Activated B cell treated with CpG ODN at 0.5 μM for 24 hours (primary cell): ENCODE data around the gene AACS. TPM values are rescaled to one million over a fixed set of nuclear protein-coding genes. Genes with fewer than 3 reads are reported as not detected.

ENCODE experiments used
- ATAC-seq: fragments of 200-7000 bp; cut with Tn5 transposase; one replicate; pipeline ENCODE4 v1.10.0; 2021; ENCODE audit warnings: low read depth, mild to moderate bottlenecking, moderate library complexity
- CTCF ChIA-PET: fragments of 350-600 bp; sonication (Branson Sonifier 250); formaldehyde crosslinking; loops from one replicate; lab custom pipeline; 2021; ENCODE audit warnings: antibody characterized with exemption; lab: Charles Lee
- POLR2A ChIA-PET: fragments of 350-600 bp; sonication (Branson Sonifier 250); formaldehyde crosslinking; loops from one replicate; lab custom pipeline; 2021; ENCODE audit warnings: antibody characterized with exemption; lab: Charles Lee
- DNase-seq: peaks from one replicate; pipeline ENCODE4 v3.0.0; 2022
- H3K27ac Mint-ChIP-seq: one replicate; pipeline ENCODE4 v1.8.0; 2020; ENCODE audit warnings: mixed read lengths
- H3K27me3 Mint-ChIP-seq: one replicate; pipeline ENCODE4 v1.8.0; 2021; ENCODE audit warnings: mixed read lengths
- H3K36me3 Mint-ChIP-seq: one replicate; pipeline ENCODE4 v1.8.0; 2021; ENCODE audit warnings: low read depth, mixed read lengths
- H3K4me1 Mint-ChIP-seq: one replicate; pipeline ENCODE4 v1.8.0; 2021; ENCODE audit warnings: mixed read lengths
- H3K4me3 Mint-ChIP-seq: one replicate; pipeline ENCODE4 v1.8.0; 2020; ENCODE audit warnings: mild to moderate bottlenecking, mixed read lengths
- H3K9me3 Mint-ChIP-seq: one replicate; pipeline ENCODE4 v1.8.0; 2020; ENCODE audit warnings: mixed read lengths
- intact Hi-C: fragments of 100-400 bp; cut with micrococcal nuclease; formaldehyde crosslinking; loops from one replicate; pipeline ENCODE4 v1.15.1; 2024
- total RNA-seq: library from RNA; stranded (reverse); gene quantifications from 2 replicates; pipeline ENCODE4 v1.2.3, GENCODE V29; 2022
- TF ChIP-seq, protein P1 (sequence below): fragments of 200-600 bp; IDR thresholded peaks from one replicate; pipeline ENCODE4 v1.8.0; 2022; ENCODE audit warnings: antibody characterized with exemption, mild to moderate bottlenecking

AACS gene
- total RNA-seq, 1 donor from 2014 or later = 18.7 TPM

DNA sequence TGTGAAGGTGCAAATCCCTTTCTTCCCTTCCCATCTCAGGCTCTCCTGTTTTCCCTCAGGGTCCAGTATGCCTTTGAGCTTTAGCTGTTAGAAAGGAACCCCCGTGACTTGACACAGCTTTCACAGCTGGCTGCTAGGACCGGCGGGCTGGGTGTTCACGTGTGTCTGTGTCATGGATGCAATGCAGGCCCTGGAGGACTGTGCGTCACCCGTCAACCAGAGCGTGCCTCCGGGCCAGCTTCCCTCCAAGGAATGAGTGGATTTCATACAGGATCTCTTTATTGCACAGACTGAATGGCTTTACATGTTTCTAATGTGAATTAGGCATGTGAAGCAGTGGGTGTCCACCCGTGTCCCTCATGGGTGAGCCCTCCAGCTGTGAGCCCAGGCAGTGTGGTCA lies 77.4 kb downstream of the AACS start:
- H3K4me3 Mint-ChIP-seq = no peak overlapping the region
- DNase-seq (no peak), ATAC-seq (no peak)
- no peak overlapping the region for H3K27ac Mint-ChIP-seq
- ChIA-PET CTCF (no interaction called here), POLR2A (no interaction called here)
- TF ChIP-seq, protein P1, sequence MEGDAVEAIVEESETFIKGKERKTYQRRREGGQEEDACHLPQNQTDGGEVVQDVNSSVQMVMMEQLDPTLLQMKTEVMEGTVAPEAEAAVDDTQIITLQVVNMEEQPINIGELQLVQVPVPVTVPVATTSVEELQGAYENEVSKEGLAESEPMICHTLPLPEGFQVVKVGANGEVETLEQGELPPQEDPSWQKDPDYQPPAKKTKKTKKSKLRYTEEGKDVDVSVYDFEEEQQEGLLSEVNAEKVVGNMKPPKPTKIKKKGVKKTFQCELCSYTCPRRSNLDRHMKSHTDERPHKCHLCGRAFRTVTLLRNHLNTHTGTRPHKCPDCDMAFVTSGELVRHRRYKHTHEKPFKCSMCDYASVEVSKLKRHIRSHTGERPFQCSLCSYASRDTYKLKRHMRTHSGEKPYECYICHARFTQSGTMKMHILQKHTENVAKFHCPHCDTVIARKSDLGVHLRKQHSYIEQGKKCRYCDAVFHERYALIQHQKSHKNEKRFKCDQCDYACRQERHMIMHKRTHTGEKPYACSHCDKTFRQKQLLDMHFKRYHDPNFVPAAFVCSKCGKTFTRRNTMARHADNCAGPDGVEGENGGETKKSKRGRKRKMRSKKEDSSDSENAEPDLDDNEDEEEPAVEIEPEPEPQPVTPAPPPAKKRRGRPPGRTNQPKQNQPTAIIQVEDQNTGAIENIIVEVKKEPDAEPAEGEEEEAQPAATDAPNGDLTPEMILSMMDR = no peak
- H3K36me3 Mint-ChIP-seq = peaks cover 2% of the 10 kb centered on the region
- intact Hi-C loops = no loop called here
- H3K9me3 Mint-ChIP-seq = no peaks in the 10 kb centered on the region
- no peaks in the 10 kb centered on the region for H3K27me3 Mint-ChIP-seq
- H3K4me1 Mint-ChIP-seq = no peaks in the 10 kb centered on the region

DNA sequence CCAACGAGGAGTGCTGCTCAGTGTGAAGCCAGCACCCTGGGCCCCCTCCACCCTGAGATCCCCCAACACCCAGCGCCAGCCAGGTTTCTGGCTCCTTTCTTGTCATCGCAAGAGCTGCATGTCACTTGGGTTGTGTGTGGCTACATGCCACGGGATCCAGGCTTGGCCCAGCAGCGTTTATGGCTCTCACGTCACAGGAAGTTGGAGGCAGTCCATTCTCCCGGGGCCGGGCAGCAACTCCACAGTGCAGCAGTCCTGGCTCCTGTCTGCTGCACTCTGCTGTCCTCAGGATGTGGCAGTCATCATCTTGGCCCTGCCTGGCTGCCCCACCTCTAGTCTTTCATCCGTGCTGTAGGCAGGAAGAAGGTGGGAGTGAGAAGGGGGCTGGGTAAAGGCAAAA lies 78.3 kb downstream of the AACS start:
- H3K4me3 Mint-ChIP-seq = no peak overlapping the region
- no peaks in the 10 kb centered on the region for H3K36me3 Mint-ChIP-seq
- CTCF ChIA-PET = no interaction called here
- intact Hi-C loops = no loop called here
- H3K27ac Mint-ChIP-seq = no peak overlapping the region
- TF ChIP-seq, protein P1 = no peak
- H3K9me3 Mint-ChIP-seq = no peaks in the 10 kb centered on the region
- no peak for DNase-seq
- no peak for ATAC-seq
- POLR2A ChIA-PET = no interaction called here
- H3K4me1 Mint-ChIP-seq = peaks cover 4% of the 10 kb centered on the region
- no peaks in the 10 kb centered on the region for H3K27me3 Mint-ChIP-seq

DNA sequence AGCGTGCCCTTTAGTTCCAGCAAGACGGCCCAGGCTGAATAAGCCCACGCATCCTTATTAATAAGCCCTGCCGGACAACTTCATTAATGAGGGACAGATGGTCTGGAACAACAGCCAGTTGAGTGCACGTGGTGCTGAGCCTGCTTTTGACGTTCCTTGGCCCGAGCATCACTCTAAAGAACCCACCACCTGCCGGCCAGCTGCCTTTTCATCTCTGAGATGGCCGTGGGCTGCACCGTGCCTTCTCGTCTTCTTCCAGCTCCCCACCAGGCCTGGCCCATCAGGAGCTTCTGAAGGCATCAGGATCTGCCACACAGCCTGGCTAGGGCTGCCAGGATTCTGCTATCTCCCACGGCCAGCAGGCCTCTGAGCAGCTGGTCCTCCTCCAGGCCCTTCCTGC lies 80.0 kb downstream of the AACS start:
- Mint-ChIP-seq H3K27ac (no peak overlapping the region), H3K9me3 (no peaks in the 10 kb centered on the region), H3K36me3 (no peaks in the 10 kb centered on the region), H3K27me3 (no peaks in the 10 kb centered on the region), H3K4me3 (no peak overlapping the region), H3K4me1 (peaks cover 20% of the 10 kb centered on the region)
- ATAC-seq (no peak), DNase-seq (no peak)
- TF ChIP-seq, protein P1 = no peak
- intact Hi-C loops = no loop called here
- CTCF ChIA-PET = no interaction called here
- POLR2A ChIA-PET = no interaction called here

DNA sequence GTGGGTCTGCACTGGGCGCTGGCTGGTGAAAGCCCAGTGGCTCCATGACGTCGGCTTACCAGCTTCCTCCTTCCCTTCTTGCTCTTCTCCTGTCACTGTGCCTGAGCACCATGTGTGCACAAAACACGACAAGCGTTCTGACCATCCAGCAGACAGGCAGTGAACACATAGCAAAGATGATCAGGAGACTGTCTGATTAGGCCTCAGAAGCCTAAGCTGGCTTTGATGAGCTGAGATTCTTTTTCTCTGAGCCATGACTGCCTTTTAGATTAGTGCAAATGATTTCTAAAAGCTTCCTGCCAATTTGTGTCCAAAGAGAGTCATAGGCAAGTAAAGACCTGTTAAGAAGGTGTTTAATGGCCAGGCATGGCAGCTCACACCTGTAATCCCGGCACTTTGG lies 83.1 kb downstream of the AACS start:
- DNase-seq = no peak
- Mint-ChIP-seq H3K27ac (no peak overlapping the region), H3K9me3 (no peaks in the 10 kb centered on the region), H3K27me3 (no peaks in the 10 kb centered on the region), H3K4me1 (peaks cover 22% of the 10 kb centered on the region), H3K36me3 (no peaks in the 10 kb centered on the region), H3K4me3 (no peak overlapping the region)
- intact Hi-C loops = no loop called here
- TF ChIP-seq, protein P1 = no peak
- ChIA-PET POLR2A (no interaction called here), CTCF (no interaction called here)
- ATAC-seq = no peak

DNA sequence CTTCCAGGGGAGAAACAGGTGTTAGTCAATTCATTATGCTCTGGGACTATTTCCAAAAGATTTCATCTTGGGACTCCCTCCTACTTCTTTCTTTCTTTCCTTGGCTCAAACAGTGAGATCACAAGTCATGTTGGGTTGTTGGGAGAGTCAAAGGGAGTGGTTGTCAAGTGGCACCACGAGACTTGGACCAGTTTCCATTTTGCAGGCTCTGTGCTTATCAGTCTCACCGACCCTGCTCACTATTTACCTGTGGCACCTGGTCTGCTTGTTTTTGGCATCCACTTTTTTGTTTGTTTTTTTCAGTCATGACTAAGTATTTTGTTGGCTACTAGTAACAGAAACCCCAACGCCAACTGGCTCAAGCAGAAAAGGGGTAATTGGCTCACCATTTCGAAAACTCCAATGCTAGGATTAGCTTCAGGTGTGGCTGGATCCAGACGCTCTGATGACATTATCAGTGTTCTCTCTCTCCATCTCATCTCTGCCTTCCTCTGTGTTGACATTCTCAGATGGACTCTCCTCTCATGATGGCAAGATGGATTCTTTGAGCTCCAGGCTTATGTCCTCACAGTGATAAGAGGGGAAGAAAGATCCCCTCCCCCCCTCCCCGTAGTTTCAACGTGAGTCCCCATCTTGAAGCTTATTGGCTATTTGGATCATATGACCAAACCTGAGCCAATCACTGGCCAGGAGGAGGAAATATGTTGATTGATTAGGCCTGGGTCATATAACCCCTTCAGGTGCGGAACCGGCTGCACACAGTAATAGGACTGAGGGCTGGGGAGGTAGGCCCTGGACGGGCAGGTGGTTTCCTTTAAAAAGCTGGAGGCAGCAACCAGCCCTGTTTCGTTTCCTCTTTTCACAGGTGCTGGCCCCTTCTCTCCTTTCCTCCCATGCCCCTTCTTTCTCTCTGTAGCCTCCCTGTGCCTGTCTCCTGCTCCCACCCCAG lies 84.2 kb downstream of the AACS start:
- peak overlapping the region; percentile 47 for H3K27ac Mint-ChIP-seq
- ChIA-PET POLR2A (no interaction called here), CTCF (no interaction called here)
- DNase-seq (no peak), ATAC-seq (peak; percentile 91)
- H3K4me3 Mint-ChIP-seq = no peak overlapping the region
- H3K27me3 Mint-ChIP-seq = no peaks in the 10 kb centered on the region
- TF ChIP-seq, protein P1 = no peak
- H3K9me3 Mint-ChIP-seq = no peaks in the 10 kb centered on the region
- H3K36me3 Mint-ChIP-seq = no peaks in the 10 kb centered on the region
- peaks cover 22% of the 10 kb centered on the region for H3K4me1 Mint-ChIP-seq
- intact Hi-C loops = no loop called here
